CD4-positive, alpha-beta memory T cell (primary cell): ENCODE results near the gene HEMK1. TPM values are rescaled to one million over a fixed set of nuclear protein-coding genes. Genes with fewer than 3 reads are reported as not detected.

Experiments
- CTCF ChIA-PET: fragments of 350-600 bp; sonication (Branson Sonifier 250); formaldehyde crosslinking; loops from one replicate; lab custom pipeline; 2021; ENCODE audit warnings: inconsistent platforms; ENCODE audit not compliant: partially characterized antibody; lab: Charles Lee
- POLR2A ChIA-PET: fragments of 350-600 bp; sonication (Branson Sonifier 250); formaldehyde crosslinking; loops from one replicate; lab custom pipeline; 2021; ENCODE audit not compliant: partially characterized antibody; lab: Charles Lee
- DNase-seq, 5 donors: peaks; one replicate each; pipeline versions ENCODE4 v3.0.0 to v3.0.0-alpha.2; 2020 to 2022; ENCODE audit warnings: mixed read lengths in 1 of 5
- H3K27ac ChIP-seq: one replicate; pipeline ENCODE4 v1.7.0; 2013; ENCODE audit warnings: low read depth, low read length
- H3K27me3 ChIP-seq: 2 replicates; pipeline ENCODE4 v1.7.0; 2013; ENCODE audit warnings: mild to moderate bottlenecking, low read length, moderate library complexity; ENCODE audit not compliant: insufficient read depth
- H3K36me3 ChIP-seq: 2 replicates; pipeline ENCODE4 v1.7.0; 2013; ENCODE audit warnings: mild to moderate bottlenecking, low read length, moderate library complexity; ENCODE audit not compliant: insufficient read depth
- H3K4me1 ChIP-seq: 2 replicates; pipeline ENCODE4 v1.7.0; 2013; ENCODE audit warnings: mild to moderate bottlenecking, low read length, moderate library complexity; ENCODE audit not compliant: insufficient read depth
- H3K4me3 ChIP-seq, 2 donors: one replicate each; pipeline ENCODE4 v1.7.0; 2013; ENCODE audit warnings: low read length in 2 of 2, mild to moderate bottlenecking in 1 of 2
- H3K9me3 ChIP-seq, 2 donors: one replicate each; pipeline ENCODE4 v1.7.0; 2013; ENCODE audit warnings: low read length in 2 of 2, control low read depth in 1 of 2; ENCODE audit not compliant: control insufficient read depth in 1 of 2
- H3K27ac Mint-ChIP-seq, 7 donors: one replicate each; pipeline ENCODE4 v1.8.0; 2020 to 2021; ENCODE audit warnings: mixed read lengths in 7 of 7, mild to moderate bottlenecking in 6 of 7, inconsistent platforms in 3 of 7, moderate library complexity in 3 of 7
- H3K27me3 Mint-ChIP-seq, 2 donors: one replicate each; pipeline ENCODE4 v1.8.0; 2020 to 2021; ENCODE audit warnings: mixed read lengths in 2 of 2
- H3K36me3 Mint-ChIP-seq, 2 donors: one replicate each; pipeline ENCODE4 v1.8.0; 2020 to 2021; ENCODE audit warnings: mixed read lengths in 2 of 2, inconsistent platforms in 1 of 2, mild to moderate bottlenecking in 1 of 2
- H3K4me1 Mint-ChIP-seq, 4 donors: one replicate each; pipeline ENCODE4 v1.8.0; 2020 to 2021; ENCODE audit warnings: mixed read lengths in 4 of 4, mild to moderate bottlenecking in 1 of 4
- H3K4me3 Mint-ChIP-seq, 8 donors: one replicate each; pipeline ENCODE4 v1.8.0; 2020 to 2021; ENCODE audit warnings: mixed read lengths in 8 of 8, mild to moderate bottlenecking in 7 of 8, moderate library complexity in 6 of 8, inconsistent platforms in 3 of 8
- H3K9me3 Mint-ChIP-seq, 8 donors: one replicate each; pipeline ENCODE4 v1.8.0; 2020 to 2021; ENCODE audit warnings: mixed read lengths in 8 of 8, mild to moderate bottlenecking in 5 of 8, inconsistent platforms in 3 of 8, moderate library complexity in 1 of 8
- intact Hi-C: fragments of 100-400 bp; cut with micrococcal nuclease; formaldehyde crosslinking; loops from one replicate; pipeline ENCODE4 v1.15.1; 2023
- polyA plus RNA-seq, 2 donors: library from polyadenylated mRNA; unstranded; fragments of 300-500 nt; fragmentation: Illumina TruSeq; gene quantifications; one replicate each; pipeline ENCODE4 v1.2.3, GENCODE V29; 2021
- total RNA-seq, 2 experiments: library from RNA; stranded (reverse); gene quantifications; one replicate each; pipeline ENCODE4 v1.2.3, GENCODE V29; 2021

HEMK1 gene
- total and polyA plus RNA-seq, 4 experiments from 2014 or later, result 21.2 to 56.7 (median 46.0) TPM

DNA sequence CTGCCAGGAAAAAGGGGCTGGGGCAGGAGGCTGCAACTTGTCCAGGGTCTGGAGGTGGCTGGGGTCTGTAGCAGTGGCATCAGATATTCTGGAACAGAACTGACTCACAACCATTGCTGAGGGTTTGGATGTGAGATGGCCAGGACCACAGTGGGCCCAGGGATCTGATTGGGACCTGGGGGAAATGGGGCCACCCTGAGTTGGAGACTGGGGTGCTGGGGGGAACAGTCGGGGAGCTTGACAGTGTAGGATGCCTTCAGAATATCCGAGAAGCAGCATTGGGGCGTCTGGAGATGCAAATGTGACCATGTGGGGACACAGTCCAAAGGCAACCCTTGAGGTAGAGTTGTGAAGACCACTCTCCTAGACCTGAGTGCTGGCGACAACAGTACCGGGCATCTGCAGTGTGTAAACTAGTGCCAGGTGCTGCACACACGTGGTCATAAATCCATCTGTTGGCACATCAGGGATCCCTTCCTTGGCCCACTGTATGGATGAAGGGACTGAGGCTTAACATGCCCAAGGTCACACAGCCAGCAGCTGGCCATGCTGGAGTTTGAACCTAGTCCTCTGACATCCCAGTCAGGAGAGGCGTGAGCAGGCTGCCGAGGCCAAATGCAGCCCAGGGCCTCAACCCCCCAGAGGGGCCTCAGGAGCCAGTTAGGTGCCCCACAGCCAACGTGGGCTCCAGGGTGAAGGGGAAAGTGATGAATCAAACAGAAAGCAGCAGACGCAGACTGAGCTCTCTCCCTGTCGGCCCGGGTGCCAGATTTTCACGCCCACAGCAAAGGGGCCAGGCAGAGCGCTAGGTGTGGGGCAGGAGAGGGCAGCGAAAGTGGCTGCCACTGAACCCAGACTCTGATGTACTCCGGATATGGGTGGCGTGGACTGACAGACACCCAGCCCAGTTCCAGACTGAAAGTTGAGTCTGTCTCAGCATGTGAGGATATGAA lies 18.8 kb downstream of the HEMK1 start:
- H3K27ac ChIP-seq, result peak overlapping the region; percentile 51
- no peaks in the 10 kb centered on the region for H3K27me3 ChIP-seq
- H3K4me1 Mint-ChIP-seq, result peaks cover 44 to 79% (median 60%) of the 10 kb centered on the region in 4 donors
- H3K36me3 Mint-ChIP-seq, result peaks cover 0 to 8% of the 10 kb centered on the region in 2 donors
- peak overlapping the region; percentile 83 to 97 (median 93) for H3K27ac Mint-ChIP-seq
- H3K27me3 Mint-ChIP-seq, result no peaks in the 10 kb centered on the region
- no peaks in the 10 kb centered on the region for H3K9me3 ChIP-seq
- peak overlapping the region in 1 of 2 donors; percentile 29 for H3K4me3 ChIP-seq
- ChIA-PET CTCF (interaction anchor here (2.0 to 11.1 kb wide), 5 partner anchors 10 to 65 kb away, joined by 8 to 492 read pairs (median 87); partner anchors contain the start of genes CISH, HEMK1 and MAPKAPK3), POLR2A (interaction anchor here (1.2 to 11.1 kb wide), 4 partner anchors 10 to 238 kb away, joined by 3 to 577 read pairs (median 141); partner anchors contain the start of genes C3orf18, CISH, HEMK1 and MAPKAPK3)
- H3K36me3 ChIP-seq, result no peaks in the 10 kb centered on the region
- H3K4me1 ChIP-seq, result peaks cover 74% of the 10 kb centered on the region
- intact Hi-C loops, result no loop called here
- H3K9me3 Mint-ChIP-seq, result no peaks in the 10 kb centered on the region
- peak overlapping the region; percentile 52 to 84 (median 74) for H3K4me3 Mint-ChIP-seq
- peak in 4 of 5 donors; percentile 33 to 81 (median 39) for DNase-seq

DNA sequence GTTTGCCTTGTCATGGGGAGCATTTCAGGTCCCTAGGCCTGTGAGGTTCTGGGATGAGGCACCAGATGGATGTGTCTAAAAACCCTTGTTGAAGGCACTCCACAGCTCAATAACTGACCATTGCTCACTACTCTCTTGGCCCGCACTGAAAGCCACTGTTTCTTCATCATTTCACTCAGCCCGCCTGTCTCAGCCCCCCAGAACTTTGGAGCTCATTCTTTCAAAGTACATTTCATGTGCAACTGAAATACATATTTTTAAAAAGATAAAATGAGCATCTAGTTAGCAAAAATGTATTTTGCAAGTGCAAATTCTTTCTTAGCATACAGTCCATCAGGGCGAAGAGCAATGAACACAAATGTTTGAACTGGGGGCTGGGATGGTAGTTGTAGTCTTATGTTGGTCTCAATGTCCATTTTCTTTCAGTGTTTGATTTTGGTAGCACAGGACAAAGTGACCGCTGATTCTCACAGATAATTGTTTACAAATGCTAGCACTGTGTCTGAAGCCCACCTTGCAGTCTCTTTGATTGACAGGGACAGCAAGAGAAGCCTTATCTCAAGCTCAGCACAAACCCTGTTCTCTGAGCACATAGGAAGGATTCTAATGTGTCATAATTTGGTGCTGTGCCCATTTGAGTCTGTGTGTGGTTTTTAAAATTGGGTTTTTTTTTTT lies 19.6 kb downstream of the HEMK1 start:
- DNase-seq, result peak in 1 of 5 donors; percentile 19
- H3K4me3 ChIP-seq, result peak overlapping the region in 1 of 2 donors; percentile 29
- Mint-ChIP-seq H3K4me3 (peak overlapping the region; percentile 50 to 84 (median 74)), H3K27ac (peak overlapping the region; percentile 83 to 97 (median 93)), H3K4me1 (peaks cover 46 to 80% (median 63%) of the 10 kb centered on the region in 4 donors), H3K27me3 (no peaks in the 10 kb centered on the region), H3K9me3 (no peaks in the 10 kb centered on the region), H3K36me3 (peaks cover 0 to 3% of the 10 kb centered on the region in 2 donors)
- ChIA-PET CTCF (interaction anchor here (0.8 to 11.1 kb wide), 6 partner anchors 10 to 1631 kb away, joined by 3 to 492 read pairs (median 52); partner anchors contain the start of genes CISH, HEMK1 and MAPKAPK3), POLR2A (interaction anchor here (1.1 to 11.1 kb wide), 4 partner anchors 10 to 252 kb away, joined by 5 to 577 read pairs (median 141); partner anchors contain the start of genes C3orf18, CISH, HEMK1 and MAPKAPK3)
- intact Hi-C loops, result no loop called here
- H3K27ac ChIP-seq, result peak overlapping the region; percentile 51
- H3K9me3 ChIP-seq, result no peaks in the 10 kb centered on the region
- no peaks in the 10 kb centered on the region for H3K36me3 ChIP-seq
- H3K27me3 ChIP-seq, result no peaks in the 10 kb centered on the region
- peaks cover 82% of the 10 kb centered on the region for H3K4me1 ChIP-seq

DNA sequence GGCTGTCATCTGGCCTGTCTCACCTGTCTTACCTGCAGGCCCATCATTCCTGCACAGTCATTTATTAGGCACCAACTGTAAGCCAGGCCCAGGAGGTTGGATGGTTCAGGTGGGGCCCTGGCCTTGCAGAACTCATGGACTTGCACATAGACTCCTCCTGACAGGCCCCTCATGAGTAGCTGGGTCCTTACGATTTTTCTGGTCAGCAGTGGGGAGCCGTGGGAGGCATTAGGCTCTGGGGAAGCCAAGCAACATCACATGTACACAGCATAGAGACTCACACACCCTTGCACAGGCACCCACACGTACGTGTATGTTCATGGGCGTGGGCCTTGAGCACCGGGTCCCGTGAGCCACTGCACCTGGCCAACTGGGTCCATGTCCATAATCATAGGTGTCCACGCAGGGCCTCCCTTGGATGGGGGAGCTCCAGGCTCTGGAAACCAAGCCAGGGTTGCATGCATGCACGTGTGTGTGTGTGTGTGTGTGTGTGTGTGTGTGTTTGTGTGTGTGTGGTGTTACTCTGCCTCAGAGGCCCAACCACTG lies 21.9 kb downstream of the HEMK1 start:
- Mint-ChIP-seq H3K9me3 (no peaks in the 10 kb centered on the region), H3K27ac (peak overlapping the region; percentile 83 to 97 (median 92)), H3K4me3 (peak overlapping the region; percentile 53 to 85 (median 73)), H3K36me3 (peaks cover 0 to 2% of the 10 kb centered on the region in 2 donors), H3K27me3 (no peaks in the 10 kb centered on the region), H3K4me1 (peaks cover 44 to 93% (median 71%) of the 10 kb centered on the region in 4 donors)
- Histone ChIP-seq H3K9me3 (no peaks in the 10 kb centered on the region), H3K36me3 (no peaks in the 10 kb centered on the region), H3K27ac (peak overlapping the region; percentile 68), H3K4me3 (peak overlapping the region in 1 of 2 donors; percentile 49), H3K4me1 (peaks cover 99% of the 10 kb centered on the region), H3K27me3 (no peaks in the 10 kb centered on the region)
- intact Hi-C loops, result loop anchor here (1.0 kb wide), 3 partner anchors 10 to 21 kb away; no protein-coding TSS in a partner anchor
- peak in 1 of 5 donors; percentile 44 for DNase-seq
- ChIA-PET POLR2A (interaction anchor here (1.2 to 11.1 kb wide), 6 partner anchors 9 to 908 kb away, joined by 4 to 577 read pairs (median 16); partner anchors contain the start of genes C3orf18, CISH, CYB561D2 and DCAF1), CTCF (interaction anchor here (0.6 to 11.1 kb wide), 7 partner anchors 10 to 631 kb away, joined by 3 to 492 read pairs (median 16); partner anchors contain the start of genes CISH, HEMK1 and MAPKAPK3)

GRCh38 chr3:50592568-50592967 lies 23.2 kb downstream of the HEMK1 start:
- Histone ChIP-seq H3K27ac (peak overlapping the region; percentile 41), H3K9me3 (no peaks in the 10 kb centered on the region), H3K27me3 (no peaks in the 10 kb centered on the region), H3K36me3 (no peaks in the 10 kb centered on the region), H3K4me1 (peaks cover 88% of the 10 kb centered on the region), H3K4me3 (no peak overlapping the region)
- ChIA-PET POLR2A (interaction anchor here (0.5 to 11.1 kb wide), 5 partner anchors 10 to 260 kb away, joined by 3 to 577 read pairs (median 24); partner anchors contain the start of genes C3orf18, CISH, HEMK1 and MAPKAPK3), CTCF (interaction anchor here (1.0 to 11.1 kb wide), 4 partner anchors 9 to 798 kb away, joined by 4 to 492 read pairs (median 182); partner anchors contain the start of genes CISH, HEMK1 and MAPKAPK3)
- Mint-ChIP-seq H3K4me1 (peaks cover 40 to 85% (median 64%) of the 10 kb centered on the region in 4 donors), H3K4me3 (peak overlapping the region in 6 of 8 donors; percentile 41 to 72 (median 62)), H3K36me3 (peaks cover 0 to 2% of the 10 kb centered on the region in 2 donors), H3K27ac (peak overlapping the region; percentile 75 to 97 (median 96)), H3K27me3 (no peaks in the 10 kb centered on the region), H3K9me3 (no peaks in the 10 kb centered on the region)
- DNase-seq, result peak in 1 of 5 donors; percentile 10
- intact Hi-C loops, result no loop called here

- Histone ChIP-seq H3K36me3 (no peaks in the 10 kb centered on the region), H3K9me3 (no peaks in the 10 kb centered on the region), H3K27me3 (no peaks in the 10 kb centered on the region), H3K4me1 (peaks cover 78% of the 10 kb centered on the region), H3K4me3 (no peak overlapping the region), H3K27ac (no peak overlapping the region)
- H3K9me3 Mint-ChIP-seq, result no peaks in the 10 kb centered on the region
- peaks cover 4 to 8% of the 10 kb centered on the region in 2 donors for H3K36me3 Mint-ChIP-seq
- peaks cover 32 to 83% (median 54%) of the 10 kb centered on the region in 4 donors for H3K4me1 Mint-ChIP-seq
- ChIA-PET POLR2A (interaction anchor here (11.1 kb wide), 2 partner anchors 15 to 21 kb away, joined by 276 to 577 read pairs; partner anchors contain the start of genes C3orf18, CISH, HEMK1 and MAPKAPK3), CTCF (interaction anchor here (9.2 to 11.1 kb wide), 3 partner anchors 7 to 19 kb away, joined by 87 to 492 read pairs (median 277); partner anchors contain the start of genes CISH, HEMK1 and MAPKAPK3)
- H3K27me3 Mint-ChIP-seq, result no peaks in the 10 kb centered on the region
- intact Hi-C loops, result no loop called here
- peak overlapping the region in 2 of 8 donors; percentile 2 to 39 for H3K4me3 Mint-ChIP-seq
- H3K27ac Mint-ChIP-seq, result peak overlapping the region; percentile 14 to 97 (median 52)
- peak in 1 of 5 donors; percentile 15 for DNase-seq
Observed at GRCh38 chr3:50594253-50594785, 25.0 kb downstream of the HEMK1 start.
